Caco-2 (cell line): Measurements from ENCODE around the gene SGF29. TPM values are rescaled to one million over a fixed set of nuclear protein-coding genes. Genes with fewer than 3 reads are reported as not detected.

Source experiments
- BruUV-seq: library from RNA; stranded (reverse); fragments of 400-500 nt; replicated peaks from 2 replicates; lab custom pipeline; 2021; lab: Mats Ljungman, UMichigan
- CTCF ChIA-PET: fragments of 300-600 bp; sonication (Branson Sonifier 250); formaldehyde crosslinking; loops from one replicate; lab custom pipeline; 2022; ENCODE audit warnings: antibody characterized with exemption; lab: Charles Lee
- POLR2A ChIA-PET: fragments of 300-600 bp; sonication (Branson Sonifier 250); formaldehyde crosslinking; loops from one replicate; lab custom pipeline; 2022; ENCODE audit warnings: antibody characterized with exemption; lab: Charles Lee
- DNase-seq, 2 experiments: peaks; one replicate each; pipeline versions ENCODE4 v3.0.0 to v3.0.0-alpha.2; 2020 to 2022
- H3K27me3 ChIP-seq: replicated peaks from 2 replicates; pipeline ENCODE4 v1.6.0; 2011; ENCODE audit warnings: low read length; ENCODE audit not compliant: control insufficient read depth, insufficient read depth
- H3K36me3 ChIP-seq: 2 replicates; pipeline ENCODE4 v1.5.1; 2011; ENCODE audit warnings: low read length; ENCODE audit not compliant: control insufficient read depth, insufficient read depth
- H3K4me1 ChIP-seq: fragments of 250-450 bp; sonication (Bioruptor Pico); 2 replicates; pipeline ENCODE4 v1.5.1; 2020; ENCODE audit warnings: mild to moderate bottlenecking
- H3K4me3 ChIP-seq: 2 replicates; pipeline ENCODE4 v1.5.1; 2011; ENCODE audit warnings: low read depth, mild to moderate bottlenecking, control low read depth, low read length
- H3K9me3 ChIP-seq: fragments of 250-450 bp; sonication (Bioruptor Pico); 2 replicates; pipeline ENCODE4 v1.5.1; 2020; ENCODE audit warnings: mild to moderate bottlenecking, moderate library complexity
- H3K27ac Mint-ChIP-seq: one replicate; pipeline ENCODE4 v1.8.0; 2022; ENCODE audit warnings: mixed read lengths; ENCODE audit not compliant: unreplicated experiment
- H3K27me3 Mint-ChIP-seq: one replicate; pipeline ENCODE4 v1.8.0; 2022; ENCODE audit warnings: mixed read lengths; ENCODE audit not compliant: insufficient read depth, unreplicated experiment
- H3K36me3 Mint-ChIP-seq: one replicate; pipeline ENCODE4 v1.8.0; 2022; ENCODE audit warnings: mild to moderate bottlenecking, mixed read lengths; ENCODE audit not compliant: insufficient read depth, unreplicated experiment
- H3K4me1 Mint-ChIP-seq: one replicate; pipeline ENCODE4 v1.8.0; 2022; ENCODE audit warnings: low read depth, mixed read lengths; ENCODE audit not compliant: unreplicated experiment
- H3K4me3 Mint-ChIP-seq: one replicate; pipeline ENCODE4 v1.8.0; 2022; ENCODE audit warnings: mild to moderate bottlenecking, moderate library complexity, mixed read lengths; ENCODE audit not compliant: unreplicated experiment
- H3K9me3 Mint-ChIP-seq: one replicate; pipeline ENCODE4 v1.8.0; 2022; ENCODE audit warnings: mixed read lengths; ENCODE audit not compliant: unreplicated experiment
- CTCF ChIP-seq, 2 experiments: fragments of 200-600 bp in 1 of 2; IDR thresholded peaks; 1 replicate in 1 of 2; 2 replicates in 1 of 2; pipeline versions ENCODE4 v1.5.1 to v1.8.0; 2011 to 2022; ENCODE audit warnings: antibody characterized with exemption in 1 of 2, control low read depth in 1 of 2, inconsistent platforms in 1 of 2, low read depth in 1 of 2, low read length in 1 of 2, mild to moderate bottlenecking in 1 of 2, moderate library complexity in 1 of 2; ENCODE audit not compliant: insufficient read depth in 1 of 2, severe bottlenecking in 1 of 2, unreplicated experiment in 1 of 2
- intact Hi-C: fragments of 100-400 bp; cut with micrococcal nuclease; formaldehyde crosslinking; loops from one replicate; pipeline ENCODE4 v1.10.0; 2022; ENCODE audit not compliant: unreplicated experiment
- total RNA-seq: library from RNA; stranded (reverse); gene quantifications from 2 replicates; pipeline ENCODE4 v1.2.3, GENCODE V29; 2022

SGF29 gene
- total RNA-seq, 1 experiment from 2014 or later: 29.8 TPM

GRCh38 chr16:28546626-28547025, 7.1 kb upstream of the SGF29 start:
- intact Hi-C loops: no loop called here

GRCh38 chr16:28548306-28548802, 5.4 kb upstream of the SGF29 start:
- no TSS peak for BruUV-seq
- ChIA-PET CTCF (no interaction called here), POLR2A (no interaction called here)
- Histone ChIP-seq H3K9me3 (no peaks in the 10 kb centered on the region), H3K4me1 (no peaks in the 10 kb centered on the region), H3K36me3 (no peaks in the 10 kb centered on the region), H3K4me3 (no peak overlapping the region), H3K27me3 (no peaks in the 10 kb centered on the region)
- intact Hi-C loops: loop anchor here (2.0 kb wide), 1 partner anchor 270 kb away; no protein-coding TSS in a partner anchor
- H3K36me3 Mint-ChIP-seq: no peaks in the 10 kb centered on the region
- H3K9me3 Mint-ChIP-seq: no peaks in the 10 kb centered on the region
- H3K4me3 Mint-ChIP-seq: no peak overlapping the region
- H3K27ac Mint-ChIP-seq: no peak overlapping the region
- H3K27me3 Mint-ChIP-seq: no peaks in the 10 kb centered on the region
- no peaks in the 10 kb centered on the region for H3K4me1 Mint-ChIP-seq
- TF ChIP-seq CTCF (IDR thresholded peaks at IDR 0.05; ENCODE audit: insufficient read depth in 1 of 2, low read depth in 1 of 2, low read length in 1 of 2, severe bottlenecking in 1 of 2, unreplicated experiment in 1 of 2): no peak
- DNase-seq: no peak

More at GRCh38 chr16:28546626-28547025, 7.1 kb upstream of the SGF29 start:
- Mint-ChIP-seq H3K27me3 (no peaks in the 10 kb centered on the region), H3K4me1 (no peaks in the 10 kb centered on the region), H3K9me3 (no peaks in the 10 kb centered on the region), H3K4me3 (no peak overlapping the region), H3K27ac (no peak overlapping the region), H3K36me3 (no peaks in the 10 kb centered on the region)
- no peak for DNase-seq
- POLR2A ChIA-PET: no interaction called here
- Histone ChIP-seq H3K4me1 (no peaks in the 10 kb centered on the region), H3K9me3 (no peaks in the 10 kb centered on the region), H3K27me3 (no peaks in the 10 kb centered on the region), H3K36me3 (no peaks in the 10 kb centered on the region), H3K4me3 (no peak overlapping the region)
- no peak for TF ChIP-seq CTCF (IDR thresholded peaks at IDR 0.05; ENCODE audit: insufficient read depth in 1 of 2, low read depth in 1 of 2, low read length in 1 of 2, severe bottlenecking in 1 of 2, unreplicated experiment in 1 of 2)
- CTCF ChIA-PET: no interaction called here
- no TSS peak for BruUV-seq

- no peak overlapping the region for H3K4me3 Mint-ChIP-seq
Observed at GRCh38 chr16:28549301-28549899, 4.3 kb upstream of the SGF29 start.

More at GRCh38 chr16:28549301-28549899, 4.3 kb upstream of the SGF29 start:
- no peaks in the 10 kb centered on the region for H3K27me3 ChIP-seq
- Mint-ChIP-seq H3K36me3 (peaks cover 4% of the 10 kb centered on the region), H3K27me3 (no peaks in the 10 kb centered on the region), H3K27ac (no peak overlapping the region), H3K9me3 (no peaks in the 10 kb centered on the region), H3K4me1 (peaks cover under 1% of the 10 kb centered on the region)
- ChIA-PET POLR2A (no interaction called here), CTCF (no interaction called here)
- H3K9me3 ChIP-seq: no peaks in the 10 kb centered on the region
- no peak overlapping the region for H3K4me3 ChIP-seq
- TF ChIP-seq CTCF (IDR thresholded peaks at IDR 0.05; ENCODE audit: insufficient read depth in 1 of 2, low read depth in 1 of 2, low read length in 1 of 2, severe bottlenecking in 1 of 2, unreplicated experiment in 1 of 2): peak; percentile 60 to 67
- DNase-seq: peak in 1 of 2 experiments; percentile 39
- no TSS peak for BruUV-seq
- no peaks in the 10 kb centered on the region for H3K4me1 ChIP-seq
- no peaks in the 10 kb centered on the region for H3K36me3 ChIP-seq
- intact Hi-C loops: loop anchor here (1.0 to 2.0 kb wide), 2 partner anchors 57 to 271 kb away; partner anchors contain the start of gene CLN3
